ENCODE results near the gene SLC45A1.

DNA sequence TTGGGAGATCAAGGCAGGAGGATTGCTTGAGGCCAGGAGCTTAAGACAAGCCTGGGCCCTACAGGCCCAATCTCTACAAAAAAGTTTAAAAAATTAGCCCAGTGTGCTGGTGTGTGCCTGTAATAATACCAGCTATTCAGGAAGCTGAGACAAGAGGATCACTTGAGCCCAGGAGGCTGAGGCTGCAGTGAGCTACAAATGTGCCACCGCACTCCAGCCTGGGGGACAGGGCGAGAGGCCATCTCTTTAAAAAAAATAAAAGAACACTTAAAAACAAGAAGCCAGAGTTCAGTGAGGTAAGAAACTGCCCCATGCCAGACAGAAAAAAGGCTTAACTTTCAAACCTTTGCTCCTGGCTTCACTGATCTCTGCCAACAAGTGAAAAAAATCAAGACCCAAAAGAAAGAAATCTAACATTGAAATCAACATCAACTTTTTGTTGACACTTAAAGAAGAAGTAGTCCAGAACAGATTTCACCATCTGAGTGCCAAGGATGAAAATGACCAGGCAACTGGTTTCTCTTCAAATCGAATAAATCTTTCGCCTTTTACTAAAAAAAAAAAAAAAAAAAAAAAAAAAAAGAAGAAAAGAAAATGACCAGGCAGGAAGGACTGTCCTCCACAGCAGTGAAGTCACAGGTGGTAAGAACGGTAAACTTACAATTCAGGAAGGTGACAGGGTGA lies 51.2 kb downstream of the SLC45A1 start:
- no peak for TF ChIP-seq CTCF (IDR thresholded peaks at IDR 0.05)
- TF ChIP-seq POLR2A (IDR thresholded peaks at IDR 0.05), result no peak
